Gastroesophageal sphincter (tissue), 3 donors: ENCODE measurements around the gene SESN3.

Source experiments
- EP300 ChIP-seq: sonication (generic); formaldehyde crosslinking; IDR thresholded peaks from one replicate; pipeline ENCODE4 v1.6.1; 2017; ENCODE audit warnings: antibody characterized with exemption, mild to moderate bottlenecking
- POLR2A ChIP-seq, 2 donors: fragments of 450-650 bp; IDR thresholded peaks; one replicate each; pipeline ENCODE4 v1.6.1; 2017; ENCODE audit warnings: antibody characterized with exemption in 2 of 2, mild to moderate bottlenecking in 2 of 2, moderate library complexity in 1 of 2
- TF ChIP-seq, protein P1 (sequence below), 4 experiments: fragments of 200-600 bp in 2 of 4; fragments of 450-650 bp in 2 of 4; sonication (generic) in 1 of 4; IDR thresholded peaks; one replicate each; pipeline ENCODE4 v1.5.1; 2017 to 2019; ENCODE audit warnings: antibody characterized with exemption in 4 of 4, mild to moderate bottlenecking in 2 of 4, moderate library complexity in 2 of 4

DNA sequence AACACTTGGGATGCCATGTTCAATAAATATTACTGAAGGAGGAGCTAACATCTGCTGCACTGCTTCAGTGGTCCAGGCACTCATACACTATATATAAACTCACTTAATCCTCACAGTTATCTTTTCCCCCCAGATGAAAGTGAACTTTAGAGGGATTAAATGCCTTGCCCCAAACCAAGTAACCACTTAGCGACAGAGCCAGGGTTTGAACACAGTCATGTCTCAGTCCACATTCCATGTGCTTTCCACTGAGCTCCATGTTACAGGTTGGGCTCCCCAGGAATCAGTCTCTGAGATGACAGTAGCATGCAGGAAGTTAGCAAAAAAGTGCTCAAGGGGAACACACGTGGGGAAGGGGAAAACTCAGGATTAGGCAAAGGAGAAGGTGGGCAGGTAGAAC lies 82.1 kb downstream of the SESN3 start:
- TF ChIP-seq, protein P1, sequence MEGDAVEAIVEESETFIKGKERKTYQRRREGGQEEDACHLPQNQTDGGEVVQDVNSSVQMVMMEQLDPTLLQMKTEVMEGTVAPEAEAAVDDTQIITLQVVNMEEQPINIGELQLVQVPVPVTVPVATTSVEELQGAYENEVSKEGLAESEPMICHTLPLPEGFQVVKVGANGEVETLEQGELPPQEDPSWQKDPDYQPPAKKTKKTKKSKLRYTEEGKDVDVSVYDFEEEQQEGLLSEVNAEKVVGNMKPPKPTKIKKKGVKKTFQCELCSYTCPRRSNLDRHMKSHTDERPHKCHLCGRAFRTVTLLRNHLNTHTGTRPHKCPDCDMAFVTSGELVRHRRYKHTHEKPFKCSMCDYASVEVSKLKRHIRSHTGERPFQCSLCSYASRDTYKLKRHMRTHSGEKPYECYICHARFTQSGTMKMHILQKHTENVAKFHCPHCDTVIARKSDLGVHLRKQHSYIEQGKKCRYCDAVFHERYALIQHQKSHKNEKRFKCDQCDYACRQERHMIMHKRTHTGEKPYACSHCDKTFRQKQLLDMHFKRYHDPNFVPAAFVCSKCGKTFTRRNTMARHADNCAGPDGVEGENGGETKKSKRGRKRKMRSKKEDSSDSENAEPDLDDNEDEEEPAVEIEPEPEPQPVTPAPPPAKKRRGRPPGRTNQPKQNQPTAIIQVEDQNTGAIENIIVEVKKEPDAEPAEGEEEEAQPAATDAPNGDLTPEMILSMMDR (IDR thresholded peaks at IDR 0.05) = no peak
- TF ChIP-seq EP300 (no peak), POLR2A (IDR thresholded peaks at IDR 0.05) (no peak)
